ENCODE measurements around the gene C4BPA.

Gene C4BPA

GRCh38 chr1:207194197-207194596 lies 90.2 kb downstream of the C4BPA start:
- TF ChIP-seq POLR2AphosphoS5 (IDR thresholded peaks at IDR 0.05; ENCODE audit: low read depth, low read length) (no peak), FOXP2 (optimal IDR thresholded peaks at IDR 0.05; ENCODE audit: borderline replicate concordance, extremely low read depth, extremely low read length, insufficient read depth) (no peak), REST (IDR thresholded peaks at IDR 0.05; ENCODE audit: insufficient read depth in 1 of 2, low read depth in 2 of 2, low read length in 2 of 2) (no peak), TAF1 (IDR thresholded peaks at IDR 0.05; ENCODE audit: borderline replicate concordance, insufficient read depth, low read length) (no peak), SIN3A (IDR thresholded peaks at IDR 0.05; ENCODE audit: borderline replicate concordance, insufficient read depth, low read length) (no peak)

Data from PFSK-1 (cell line).